GM21390 (cell line): ENCODE results near the gene UNC5B.
"Not testable (repeated sequence)": the region's sequence is repeated elsewhere in the genome, so short reads cannot be mapped to it uniquely, and the experiment has no call there.

Experiments used
- ATAC-seq: cut with Tn5 transposase; IDR thresholded peaks from one replicate; pipeline ENCODE4 v1.9.1; 2021; ENCODE audit not compliant: unreplicated experiment

Gene UNC5B

DNA sequence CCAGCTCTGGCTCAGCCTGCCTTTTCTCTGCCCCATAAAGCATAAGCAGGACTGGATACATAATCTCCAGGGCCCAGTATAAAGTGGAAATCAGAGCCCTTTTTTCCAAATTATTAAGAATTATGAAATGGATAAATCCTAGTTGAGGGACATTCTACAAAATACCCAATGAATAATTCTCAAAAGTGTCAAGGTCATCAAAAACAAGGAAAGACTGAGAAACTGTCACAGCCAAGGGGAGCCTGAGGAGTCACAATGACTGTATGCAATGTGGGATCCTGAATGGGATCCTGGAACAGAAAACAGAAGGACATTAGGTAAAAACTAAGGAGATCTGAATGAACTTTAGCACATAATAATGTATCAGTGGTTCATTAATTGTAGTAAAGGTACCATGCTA is 4.8 kb upstream of the UNC5B start:
- ATAC-seq = no peak

DNA sequence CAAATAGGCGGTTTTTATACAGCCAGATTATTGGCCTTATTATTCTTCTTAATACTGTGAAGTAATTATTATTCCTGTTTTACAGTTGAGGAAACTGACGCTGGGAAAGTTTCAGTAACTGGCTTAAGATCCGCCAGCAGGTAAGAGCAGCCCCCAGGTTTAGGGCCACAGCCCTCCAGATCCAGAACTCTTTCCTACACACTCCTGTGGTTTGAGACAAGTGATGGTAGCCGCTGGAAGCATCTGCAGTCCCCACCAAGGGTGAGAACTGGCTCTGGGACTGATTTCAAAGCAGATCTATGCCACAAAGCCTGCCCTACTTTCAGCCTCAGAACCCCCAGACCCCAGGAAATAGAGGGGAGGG is 3.0 kb upstream of the UNC5B start:
- ATAC-seq = no peak

DNA sequence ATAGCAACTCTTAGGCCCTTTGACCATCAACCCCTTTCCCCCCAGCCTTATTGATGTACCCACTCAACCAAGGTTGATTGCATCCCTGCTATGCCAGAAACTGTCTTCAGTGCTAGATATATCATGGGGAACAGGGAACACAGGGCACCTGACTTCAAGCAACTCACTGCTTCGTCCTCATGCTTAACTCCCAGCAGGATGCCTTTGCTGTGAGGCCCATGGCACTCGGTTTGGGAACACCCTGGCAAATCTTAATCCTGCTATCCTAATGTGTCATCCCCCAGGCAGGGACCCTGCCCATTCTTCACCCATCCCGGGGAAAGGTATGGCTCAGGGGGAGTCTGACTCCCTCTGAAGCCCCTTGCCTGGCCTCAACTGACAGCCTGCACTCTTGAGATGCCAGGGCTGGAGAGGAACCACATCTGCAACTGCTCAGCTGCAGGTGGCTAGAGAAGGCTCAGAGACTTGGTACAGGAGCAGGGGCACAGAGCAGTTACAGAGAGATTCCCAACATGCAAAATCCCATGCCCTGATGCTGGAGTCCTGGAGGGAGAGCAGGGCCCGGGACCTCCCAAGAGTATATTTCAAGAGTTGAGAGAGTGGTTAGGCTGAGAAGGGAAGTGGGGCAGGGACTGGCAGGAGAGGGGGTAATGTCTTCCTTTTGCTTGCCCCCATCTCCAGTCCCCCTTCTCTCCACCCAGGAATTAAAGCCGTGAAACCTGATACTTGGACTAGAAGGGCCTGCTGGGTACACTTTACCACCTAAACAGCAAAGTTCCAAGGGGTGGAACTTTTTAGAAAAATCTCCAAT is 2.4 kb upstream of the UNC5B start:
- no peak for ATAC-seq

DNA sequence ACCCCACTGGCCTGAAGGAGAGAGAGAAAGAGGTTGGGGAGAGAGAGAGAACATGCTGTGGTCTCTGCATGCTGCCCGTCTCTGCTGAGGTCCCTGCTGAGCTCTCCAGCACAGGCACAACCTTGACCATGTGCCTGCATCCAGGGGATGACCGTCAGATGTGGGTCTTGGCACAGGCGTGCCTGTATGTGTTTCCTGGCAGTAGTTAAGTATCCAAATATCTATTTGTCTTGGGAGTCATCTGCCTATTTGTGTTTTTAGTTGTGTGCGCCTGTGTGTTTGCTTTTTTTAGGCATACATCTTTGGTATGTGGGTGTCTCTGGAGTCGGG is 1.9 kb upstream of the UNC5B start:
- ATAC-seq = no peak

DNA sequence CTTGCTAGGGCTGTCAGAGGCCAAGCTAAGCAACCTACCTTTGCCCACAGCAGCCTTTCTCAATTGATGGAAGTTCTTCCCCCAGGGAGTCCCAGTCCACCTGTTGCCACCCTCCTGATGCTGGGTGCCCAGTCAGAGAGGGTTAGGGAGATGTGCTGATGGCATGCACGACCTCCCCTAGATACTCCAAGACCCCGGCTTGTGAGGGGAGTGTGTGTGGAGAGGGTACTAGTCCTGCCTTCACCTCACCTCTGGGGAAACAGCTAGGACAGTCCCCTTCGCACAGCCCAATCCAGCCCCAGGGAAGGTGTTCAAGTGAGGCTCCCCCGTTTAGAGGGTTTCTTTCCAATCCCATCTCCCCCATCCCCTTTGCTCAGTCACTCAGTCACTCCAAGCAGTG is 1.3 kb upstream of the UNC5B start:
- no peak for ATAC-seq

DNA sequence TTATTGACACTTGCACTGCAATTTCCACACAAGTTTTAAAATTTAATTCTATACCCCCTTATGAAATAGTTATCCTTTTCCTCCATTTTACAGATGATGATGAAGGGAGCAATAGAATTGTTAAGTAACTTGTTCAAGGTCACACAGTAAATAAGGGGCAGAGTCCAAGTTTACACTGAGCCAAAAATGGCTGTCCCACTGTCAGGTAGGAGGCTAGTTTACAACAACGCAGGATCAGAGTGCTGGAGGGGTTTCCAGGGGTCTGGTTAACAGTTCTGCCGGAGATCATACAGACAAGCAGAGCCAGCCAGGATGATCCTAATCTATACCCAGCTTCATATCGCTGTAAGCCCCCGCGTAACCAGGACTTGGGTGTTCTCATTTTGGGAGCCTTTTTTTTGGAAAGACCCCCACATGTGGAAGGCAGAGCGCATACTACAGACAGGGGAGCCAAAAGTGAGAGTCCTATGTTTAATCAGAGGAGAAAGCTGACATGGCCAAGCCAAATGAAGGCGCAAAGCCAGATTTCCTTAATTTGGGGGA is 524 bp upstream of the UNC5B start:
- no peak for ATAC-seq

DNA sequence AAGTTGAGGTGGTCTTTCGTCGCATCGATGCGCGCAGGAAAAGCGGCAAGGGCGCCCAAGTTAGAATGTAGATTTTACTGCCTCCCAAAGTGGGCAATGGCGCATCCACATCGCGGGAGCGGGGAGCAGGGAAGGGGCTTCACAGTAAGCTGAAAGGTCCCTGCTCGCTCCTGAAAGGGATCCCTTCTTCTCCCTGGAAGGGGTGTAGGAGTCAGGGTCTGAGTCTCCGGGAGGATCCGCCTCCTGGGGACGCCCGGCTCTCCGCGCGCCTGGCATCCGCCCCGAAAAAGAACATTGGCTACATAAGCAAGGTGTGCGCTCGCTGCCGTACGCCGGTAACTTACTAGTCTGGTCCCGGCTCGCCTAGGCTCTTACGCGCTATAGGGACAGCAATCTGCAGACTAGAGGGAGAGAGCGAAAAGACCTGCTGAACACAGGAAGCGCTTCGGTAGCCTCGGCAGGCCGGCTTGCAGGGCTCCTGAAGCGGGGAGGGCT is 804 bp downstream of the UNC5B start:
- no peak for ATAC-seq

DNA sequence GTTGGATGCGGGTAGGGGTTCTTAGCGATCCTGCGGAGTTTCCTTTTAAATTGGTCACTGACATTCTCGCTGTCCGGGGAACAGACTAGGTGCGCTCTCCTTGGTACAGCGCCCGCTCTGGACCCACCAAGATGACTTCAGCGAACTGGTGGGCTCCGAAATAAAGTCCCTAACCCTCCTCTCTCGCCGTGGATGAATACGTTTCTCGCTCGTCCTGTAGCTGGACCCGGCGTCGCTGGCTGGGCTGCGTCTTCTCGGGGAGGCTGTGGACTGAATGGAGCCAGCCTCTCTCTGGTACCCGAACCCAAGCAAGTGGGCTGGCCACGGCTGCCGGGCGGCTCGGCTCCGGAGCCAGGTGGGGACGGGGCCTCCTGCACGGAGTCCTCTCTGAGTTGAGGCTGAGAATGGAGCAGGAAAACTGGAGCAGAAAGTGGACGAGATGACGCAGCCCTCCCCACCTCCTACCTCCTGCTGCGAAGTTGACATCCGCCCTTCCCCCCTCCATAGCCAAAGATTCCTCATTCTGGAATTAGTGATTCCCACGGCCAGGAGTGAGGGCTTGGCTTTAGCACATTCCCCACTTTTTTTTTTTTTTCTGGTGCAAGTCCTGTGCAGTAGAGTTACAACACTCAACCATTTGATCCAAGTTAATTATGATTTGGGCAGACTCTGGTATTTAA is 1.5 kb downstream of the UNC5B start:
- ATAC-seq = no peak

DNA sequence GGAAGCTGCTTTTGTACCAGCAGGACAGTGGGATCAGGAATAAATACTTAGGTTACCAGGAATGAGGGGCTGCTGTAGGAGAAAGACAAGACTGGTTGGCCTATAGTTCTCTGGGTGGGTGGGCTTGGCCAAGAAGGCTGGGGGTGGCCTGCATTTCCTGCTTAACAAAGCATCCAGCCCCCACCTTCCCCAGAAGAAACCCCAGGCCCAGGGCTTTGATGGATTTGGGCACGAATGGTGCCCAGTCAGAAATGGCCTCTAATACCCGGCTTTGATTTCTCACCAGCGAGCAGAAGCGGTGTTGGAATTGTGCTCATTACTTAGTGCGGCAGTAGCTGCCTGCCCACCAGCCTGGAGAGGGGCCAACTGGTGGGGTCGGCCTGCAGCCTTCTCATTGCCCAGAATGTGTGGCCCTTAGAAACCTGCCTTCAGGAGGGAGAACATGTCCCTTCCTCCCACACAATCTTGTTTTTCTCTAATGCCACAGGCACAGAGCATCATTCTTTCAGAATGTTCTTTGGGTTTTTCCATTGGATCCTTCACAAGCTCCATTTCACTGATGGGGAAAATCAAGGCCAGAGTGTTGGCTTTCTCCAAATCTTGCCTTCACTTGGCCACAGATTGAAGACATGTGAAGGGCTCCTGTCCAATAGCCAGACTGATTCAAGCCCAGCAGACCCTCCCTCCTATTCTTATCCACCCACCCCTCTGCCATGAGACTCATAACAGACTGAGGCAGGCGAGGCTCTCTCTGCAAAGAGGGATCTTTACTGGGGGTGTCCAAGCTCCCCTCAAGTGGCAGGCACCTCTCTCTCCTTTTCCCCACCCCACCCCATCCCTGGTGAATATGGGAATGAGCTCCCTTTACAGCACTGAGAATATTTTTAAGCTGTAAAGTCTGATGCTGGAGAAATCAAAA is 2.5 kb downstream of the UNC5B start:
- ATAC-seq = no peak

DNA sequence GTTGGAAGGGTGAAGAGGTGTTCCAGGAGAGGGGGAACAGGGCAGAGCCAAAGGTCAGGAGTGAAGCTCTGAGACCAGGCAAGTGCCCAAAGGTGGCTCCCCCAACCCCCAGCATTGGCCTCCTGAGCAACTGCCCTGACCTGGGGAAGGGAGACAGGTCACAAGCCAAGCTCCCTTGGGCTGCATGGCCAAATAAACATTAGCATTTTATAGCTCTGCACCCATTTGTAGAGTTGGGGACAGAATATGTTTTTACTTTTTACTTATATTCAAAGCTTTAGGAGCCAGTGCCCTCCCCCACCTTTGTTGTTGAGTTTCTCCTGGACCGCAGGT is 4.0 kb downstream of the UNC5B start:
- ATAC-seq = no peak

DNA sequence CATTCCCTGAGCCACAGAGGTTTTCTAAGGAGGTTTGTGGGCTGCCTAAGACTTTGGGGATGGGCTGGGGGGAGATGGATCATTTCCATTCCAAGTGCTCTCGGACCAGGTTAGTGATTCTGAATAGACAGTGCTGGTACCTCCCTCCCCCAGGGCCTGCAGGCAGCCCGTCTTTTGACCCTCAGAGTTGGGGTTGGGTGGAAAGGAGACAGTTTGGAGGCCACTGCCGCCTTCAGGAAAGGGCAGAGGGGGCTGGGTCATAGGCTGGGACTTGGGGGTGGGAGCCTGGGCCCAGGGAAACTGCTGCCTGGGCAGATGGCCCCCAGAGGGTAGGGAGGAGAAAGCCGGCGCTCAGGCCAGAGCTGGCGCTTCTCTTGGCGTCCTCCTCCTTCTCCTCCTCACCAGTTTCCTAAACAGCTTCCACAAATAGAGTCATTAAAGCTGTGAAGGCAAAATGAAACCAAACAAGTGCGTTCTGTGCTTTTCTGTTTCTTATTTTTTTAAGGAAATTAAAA is 4.4 kb downstream of the UNC5B start:
- no peak for ATAC-seq

DNA sequence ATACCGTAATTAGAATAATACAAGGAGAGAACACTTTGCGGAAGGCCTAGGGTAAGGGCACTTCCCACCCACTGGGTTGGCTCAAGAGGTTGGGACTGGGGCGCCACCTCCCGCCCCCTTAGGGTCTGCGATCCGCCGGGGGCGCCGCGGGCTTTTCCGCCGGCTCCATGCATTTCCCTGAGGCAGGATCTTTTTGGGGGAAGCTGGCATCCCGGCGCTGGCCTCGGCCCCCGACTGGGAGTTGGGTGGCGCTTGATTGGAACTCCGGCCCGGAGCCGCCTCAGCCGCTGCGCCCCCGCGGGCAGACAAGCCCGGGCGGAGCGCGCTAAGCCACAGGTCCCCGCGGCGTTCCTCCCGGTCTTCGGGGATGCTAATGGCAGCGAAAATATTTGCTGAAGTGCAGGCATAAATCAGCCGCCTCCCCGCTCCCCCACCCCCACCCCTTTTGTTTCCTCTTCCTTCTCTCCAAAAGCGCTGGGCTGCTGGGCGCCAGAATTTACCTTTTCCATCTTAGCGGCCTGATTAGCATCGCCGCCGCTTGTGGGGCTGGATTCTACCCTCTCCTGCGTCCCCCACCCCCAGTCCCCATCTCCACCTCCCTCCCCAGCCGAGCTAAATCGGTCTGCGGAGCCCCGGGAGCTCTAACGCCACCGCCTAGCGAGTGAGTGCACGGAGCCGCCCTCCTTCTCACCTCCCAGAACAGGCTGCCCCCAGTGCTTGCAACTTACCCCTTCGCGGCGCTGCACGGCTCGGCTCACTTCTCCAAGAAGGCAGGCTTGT is 5.1 kb downstream of the UNC5B start:
- no peak for ATAC-seq

DNA sequence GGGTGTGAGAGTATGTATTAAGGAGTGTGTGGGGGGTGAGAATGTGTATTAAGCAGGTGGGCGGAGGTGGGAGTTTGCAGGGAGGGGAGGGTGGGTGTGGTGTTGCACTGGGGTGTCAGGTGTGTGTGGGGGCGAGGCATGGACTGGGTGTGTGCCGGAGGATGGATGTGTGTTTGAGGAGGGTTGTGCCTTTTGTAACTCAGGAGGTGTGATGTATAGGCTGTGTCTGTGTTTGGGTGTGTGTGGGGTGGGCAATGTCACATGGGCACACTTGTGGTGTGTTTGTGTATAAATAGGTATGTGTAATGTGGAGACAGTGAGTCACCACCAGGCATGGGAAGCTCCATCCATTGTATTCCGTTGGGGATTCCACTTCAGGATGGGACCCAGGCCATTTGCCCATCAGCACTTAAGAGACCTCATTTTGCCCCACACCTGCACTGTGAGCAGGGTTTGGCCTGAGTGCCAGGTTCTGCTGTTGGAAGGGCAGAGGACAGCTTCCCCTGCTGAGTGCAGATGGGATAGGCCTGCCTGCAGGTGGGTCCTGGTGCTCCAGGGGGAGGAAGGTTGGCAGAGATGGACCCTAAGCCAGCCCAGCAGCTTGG is 5.8 kb downstream of the UNC5B start:
- no peak for ATAC-seq

DNA sequence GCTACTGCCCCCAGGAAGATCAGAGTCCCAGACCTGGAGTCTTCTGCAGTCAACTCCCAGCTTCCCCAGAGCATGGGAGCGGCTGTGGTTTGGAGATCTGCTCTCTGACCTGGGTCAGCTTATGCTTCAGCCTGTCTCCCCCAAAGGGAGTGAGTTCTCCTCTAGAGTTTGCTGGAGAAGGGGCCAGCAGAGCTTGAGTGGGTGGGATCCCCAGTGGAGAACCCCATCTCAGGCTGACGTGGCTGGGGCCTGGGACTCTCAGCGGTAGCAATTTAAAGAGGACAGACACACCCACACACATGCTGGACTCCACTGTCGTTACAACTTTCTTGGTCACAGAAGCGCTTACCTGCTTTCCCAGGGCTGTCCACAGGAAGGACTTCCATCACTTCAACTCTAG is 6.3 kb downstream of the UNC5B start:
- no peak for ATAC-seq

DNA sequence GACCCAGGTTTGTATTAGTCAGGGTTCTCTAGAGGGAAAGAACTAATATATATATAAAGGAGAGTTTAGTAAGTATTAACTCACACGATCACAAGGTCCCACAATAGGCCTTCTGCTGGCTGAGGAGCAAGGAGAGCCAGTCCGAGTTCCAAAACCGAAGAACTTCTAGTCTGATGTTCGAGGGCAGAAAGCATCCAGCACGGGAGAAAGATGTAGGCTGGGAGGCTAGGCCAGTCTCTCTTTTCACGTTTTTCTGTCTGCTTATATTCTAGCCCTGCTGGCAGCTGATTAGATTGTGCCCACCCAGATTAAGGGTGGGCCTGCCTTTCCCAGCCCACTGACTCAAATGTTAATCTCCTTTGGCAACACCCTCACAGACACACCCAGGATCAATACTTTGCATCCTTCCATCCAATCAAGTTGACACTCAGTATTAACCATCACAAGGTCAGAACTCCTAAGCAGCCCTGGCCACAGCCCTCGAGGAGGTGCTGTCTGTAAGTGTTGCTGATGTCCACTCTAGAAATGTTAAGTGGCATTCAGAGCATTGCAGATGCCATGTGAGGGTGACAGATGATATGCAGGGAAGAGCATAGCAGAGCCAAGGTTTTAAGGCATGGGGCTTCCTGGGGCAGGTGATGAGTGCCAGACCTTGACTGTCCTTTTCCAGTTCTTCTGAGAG is 7.0 kb downstream of the UNC5B start:
- not testable (repeated sequence) for ATAC-seq

DNA sequence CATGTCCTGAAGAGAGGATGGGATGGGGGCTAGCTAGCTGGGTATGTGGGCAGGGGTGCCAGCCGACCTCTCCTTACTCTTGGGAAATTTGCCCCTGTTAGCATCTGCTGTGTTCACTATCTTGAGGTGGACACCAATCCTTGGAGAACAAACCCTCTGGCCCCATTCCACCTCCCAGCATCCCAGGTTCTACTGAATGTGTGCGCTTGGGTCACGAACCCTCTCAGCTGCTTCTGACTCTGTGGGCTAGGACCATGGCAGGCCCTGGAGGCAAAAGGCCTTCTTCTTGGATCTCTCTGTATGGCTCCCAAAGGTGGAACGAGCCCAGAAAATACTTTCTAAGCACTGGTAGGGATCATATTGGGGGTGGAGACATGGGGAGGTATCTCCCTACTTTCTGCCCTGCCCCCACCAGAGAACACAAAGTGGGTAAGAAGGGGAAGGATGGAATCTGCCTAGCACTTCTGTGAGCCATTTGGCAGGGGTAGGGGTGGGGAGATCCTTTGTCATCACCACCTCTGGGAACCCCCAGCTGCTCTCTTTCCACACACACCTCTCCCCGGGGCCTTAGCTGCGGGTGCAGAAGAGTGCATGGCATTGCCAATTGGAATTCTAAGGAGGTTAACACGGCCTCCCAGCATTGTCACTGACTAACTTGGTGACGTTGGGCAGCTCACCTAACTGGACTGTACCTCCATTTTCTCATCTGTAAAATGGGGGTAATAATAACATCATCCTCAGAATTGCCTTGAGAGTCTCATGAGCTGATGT is 7.7 kb downstream of the UNC5B start:
- ATAC-seq = no peak

DNA sequence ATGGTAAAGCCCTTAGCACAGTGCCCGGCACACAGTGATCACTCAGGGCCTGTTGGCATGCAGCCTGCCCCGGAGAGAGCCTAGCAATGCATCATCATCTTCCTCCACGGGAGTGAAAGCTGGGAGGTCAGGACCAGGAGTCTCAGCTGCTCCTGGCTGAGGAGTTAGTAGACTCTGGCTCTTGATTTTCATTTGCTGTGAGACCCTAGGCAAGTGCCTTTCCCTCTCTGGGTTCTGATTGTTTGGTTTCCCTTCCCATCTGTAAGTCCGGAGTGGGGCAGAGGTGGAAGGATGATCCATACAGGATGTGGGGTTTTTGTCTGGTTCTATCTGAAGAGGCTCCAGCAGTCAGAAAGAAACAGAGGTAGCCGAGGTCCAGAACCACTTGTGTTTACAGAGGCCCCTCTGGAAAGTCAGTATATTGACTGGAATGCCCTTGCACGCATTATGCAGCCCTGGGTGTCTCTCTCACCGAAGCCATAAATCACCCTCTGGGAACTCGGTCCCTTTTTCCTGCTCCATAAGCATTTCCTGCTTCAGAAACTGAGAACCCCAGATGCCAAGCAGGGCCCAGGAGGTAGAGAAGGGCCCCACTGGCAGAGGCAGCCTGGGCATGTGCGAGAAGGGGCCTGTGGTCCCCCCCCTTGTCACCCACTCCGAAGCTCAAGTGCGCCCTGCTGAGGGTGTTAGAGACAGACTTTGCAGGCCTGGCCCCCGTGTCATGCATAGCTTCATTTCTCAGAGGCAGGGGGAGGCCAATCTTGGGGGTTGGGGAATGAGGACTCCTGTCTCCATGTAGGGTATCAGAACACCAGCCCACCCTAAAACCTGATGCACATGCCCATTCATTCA is 8.5 kb downstream of the UNC5B start:
- no peak for ATAC-seq
